Peyer's patch (tissue), 4 donors: ENCODE data around the gene TRIL.

Experiments used
- POLR2A ChIP-seq, 2 donors: fragments of 450-650 bp; IDR thresholded peaks; one replicate each; pipeline ENCODE4 v1.5.1; 2017; ENCODE audit warnings: antibody characterized with exemption in 2 of 2, mild to moderate bottlenecking in 2 of 2, moderate library complexity in 2 of 2
- TF ChIP-seq, protein P1 (sequence below), 6 experiments: fragments of 450-650 bp in 4 of 6; fragments of 200-600 bp in 2 of 6; sonication (generic) in 1 of 6; IDR thresholded peaks; one replicate each; pipeline ENCODE4 v1.5.1; 2017 to 2019; ENCODE audit warnings: antibody characterized with exemption in 6 of 6, mild to moderate bottlenecking in 3 of 6, moderate library complexity in 1 of 6

- TF ChIP-seq, protein P1, sequence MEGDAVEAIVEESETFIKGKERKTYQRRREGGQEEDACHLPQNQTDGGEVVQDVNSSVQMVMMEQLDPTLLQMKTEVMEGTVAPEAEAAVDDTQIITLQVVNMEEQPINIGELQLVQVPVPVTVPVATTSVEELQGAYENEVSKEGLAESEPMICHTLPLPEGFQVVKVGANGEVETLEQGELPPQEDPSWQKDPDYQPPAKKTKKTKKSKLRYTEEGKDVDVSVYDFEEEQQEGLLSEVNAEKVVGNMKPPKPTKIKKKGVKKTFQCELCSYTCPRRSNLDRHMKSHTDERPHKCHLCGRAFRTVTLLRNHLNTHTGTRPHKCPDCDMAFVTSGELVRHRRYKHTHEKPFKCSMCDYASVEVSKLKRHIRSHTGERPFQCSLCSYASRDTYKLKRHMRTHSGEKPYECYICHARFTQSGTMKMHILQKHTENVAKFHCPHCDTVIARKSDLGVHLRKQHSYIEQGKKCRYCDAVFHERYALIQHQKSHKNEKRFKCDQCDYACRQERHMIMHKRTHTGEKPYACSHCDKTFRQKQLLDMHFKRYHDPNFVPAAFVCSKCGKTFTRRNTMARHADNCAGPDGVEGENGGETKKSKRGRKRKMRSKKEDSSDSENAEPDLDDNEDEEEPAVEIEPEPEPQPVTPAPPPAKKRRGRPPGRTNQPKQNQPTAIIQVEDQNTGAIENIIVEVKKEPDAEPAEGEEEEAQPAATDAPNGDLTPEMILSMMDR (IDR thresholded peaks at IDR 0.05), result no peak
- TF ChIP-seq POLR2A (IDR thresholded peaks at IDR 0.05), result no peak
These were observed at the start of gene TRIL for GRCh38 chr7:28958235-28958979.
